Fibroblast of skin of left biceps (primary cell): ENCODE results near the gene PLEKHM2.
"Not testable (repeated sequence)": the region's sequence is repeated elsewhere in the genome, so short reads cannot be mapped to it uniquely, and the experiment has no call there.

Experiments
- DNase-seq, 2 experiments: peaks; one replicate each; pipeline ENCODE4 v3.0.0-alpha.2; 2013; ENCODE audit warnings: low read depth in 2 of 2

PLEKHM2 gene

DNA sequence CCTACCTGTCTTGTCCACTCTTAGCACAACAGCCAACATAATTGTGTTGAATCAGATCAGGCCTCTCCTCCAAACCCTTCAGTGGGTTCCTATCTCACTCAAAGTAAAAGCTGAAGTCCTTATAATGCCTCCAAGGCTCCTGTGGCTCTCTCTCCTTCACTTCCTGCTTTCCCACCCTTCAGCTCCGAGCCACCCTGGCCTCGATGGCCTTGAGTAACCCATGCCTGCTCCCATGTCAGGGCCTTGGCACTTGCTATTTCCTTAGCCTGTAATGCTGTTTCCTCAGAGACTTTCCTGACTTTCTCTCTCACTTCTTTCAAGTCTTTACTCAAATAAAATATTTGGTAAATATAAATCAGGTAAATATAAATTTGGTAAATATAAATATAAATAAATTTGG lies 8.1 kb upstream of the PLEKHM2 start:
- DNase-seq, result no peak

GRCh38 chr1:15676688-15677661 lies 7.1 kb upstream of the PLEKHM2 start:
- no peak for DNase-seq

GRCh38 chr1:15678578-15678977 lies 5.5 kb upstream of the PLEKHM2 start:
- DNase-seq, result peak; percentile 43 to 45

DNA sequence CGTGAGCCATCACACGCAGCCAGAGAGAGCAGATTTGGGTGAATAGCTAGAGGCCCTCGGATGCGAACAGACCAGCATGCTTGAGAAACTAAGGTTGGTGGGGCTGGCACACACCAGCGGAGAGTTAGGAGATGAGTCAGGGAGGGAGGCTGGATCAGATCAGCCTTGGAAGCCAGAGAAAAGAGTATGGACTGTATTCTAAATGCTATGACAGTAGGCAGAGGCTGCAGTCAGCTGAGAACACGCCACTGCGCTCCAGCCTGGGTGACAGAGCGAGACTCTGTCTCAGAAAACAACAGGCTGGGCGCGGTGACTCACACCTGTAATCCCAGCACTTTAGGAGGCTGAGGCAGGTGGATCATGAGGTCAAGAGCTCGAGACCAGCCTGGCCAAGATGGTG lies 4.0 kb upstream of the PLEKHM2 start:
- no peak for DNase-seq

- DNase-seq, result peak; percentile 46 to 48
These were observed 3.4 kb upstream of the PLEKHM2 start for GRCh38 chr1:15680561-15681348.

DNA sequence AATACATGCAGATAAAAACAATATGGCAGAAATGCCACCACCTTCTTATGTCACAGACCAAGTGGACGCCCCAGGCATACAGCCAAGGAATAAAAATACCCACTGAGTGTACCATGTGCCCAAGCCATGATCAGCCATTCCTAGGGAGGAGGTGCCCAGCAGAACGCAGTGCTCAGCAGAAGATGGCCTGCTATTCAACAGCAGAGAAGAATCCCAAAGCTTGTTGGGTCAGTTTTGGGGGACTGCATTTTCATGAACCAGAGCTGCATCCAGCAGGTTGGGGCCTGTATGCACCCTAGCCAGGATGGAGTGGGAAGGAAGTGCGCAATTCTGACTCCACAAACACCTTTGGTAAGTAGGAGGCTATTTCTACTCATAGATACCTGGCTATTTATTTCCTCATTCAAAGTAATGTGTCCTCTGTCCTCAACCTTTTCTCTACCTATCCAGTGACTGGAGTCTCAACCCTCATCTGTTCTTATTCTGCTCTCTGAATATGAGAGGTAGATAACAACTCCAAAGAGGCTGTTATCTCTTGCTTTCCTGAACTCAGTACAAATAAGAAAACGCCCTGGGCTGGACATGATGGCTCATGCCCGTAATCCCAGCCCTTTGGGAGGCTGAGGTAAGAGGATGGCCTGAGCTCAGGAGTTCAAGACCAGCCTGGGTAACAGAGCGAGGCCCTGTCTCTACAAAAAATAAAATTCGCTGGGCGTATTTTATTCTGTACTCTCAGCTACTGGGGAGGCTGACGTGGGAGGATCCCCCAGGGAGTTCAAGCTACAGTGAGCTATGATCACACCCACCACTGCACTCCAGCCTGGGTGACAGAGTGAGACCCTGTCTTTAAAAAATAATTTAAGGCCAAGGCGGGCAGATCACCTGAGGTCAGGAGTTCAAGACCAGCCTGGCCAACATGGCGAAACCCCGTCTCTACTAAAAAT lies 2.5 kb upstream of the PLEKHM2 start:
- DNase-seq, result no peak

DNA sequence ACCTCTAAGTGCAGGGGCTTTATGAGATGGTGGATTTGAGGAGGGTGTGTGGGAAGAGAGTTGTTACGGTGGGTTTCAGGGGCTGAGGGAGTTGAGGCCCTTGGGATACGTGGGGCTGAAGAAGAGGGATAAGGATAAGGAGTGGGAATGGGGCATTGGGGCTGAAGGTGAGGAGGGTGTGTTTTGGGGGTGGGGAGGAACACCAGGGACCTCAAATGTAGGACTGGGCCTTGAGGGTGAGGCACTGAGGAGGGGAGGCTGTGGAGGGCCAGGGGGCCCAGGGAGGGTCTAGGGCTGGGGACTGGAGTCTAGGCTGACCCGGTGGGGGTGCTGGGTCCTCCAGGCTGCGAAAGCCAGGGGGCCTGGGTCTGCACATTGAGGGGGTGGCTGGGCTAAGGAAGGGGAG lies 1.2 kb upstream of the PLEKHM2 start:
- no peak for DNase-seq

- DNase-seq, result no peak
These were observed 628 bp upstream of the PLEKHM2 start for GRCh38 chr1:15683345-15684039.

- no peak for DNase-seq
These were observed 560 bp downstream of the PLEKHM2 start for GRCh38 chr1:15684468-15685291.

- DNase-seq, result no peak
These were observed 1.7 kb downstream of the PLEKHM2 start for GRCh38 chr1:15685820-15686219.

- no peak for DNase-seq
These were observed 3.3 kb downstream of the PLEKHM2 start for GRCh38 chr1:15687446-15687845.

GRCh38 chr1:15690317-15690716 lies 6.2 kb downstream of the PLEKHM2 start:
- DNase-seq, result no peak

GRCh38 chr1:15691434-15692032 lies 7.4 kb downstream of the PLEKHM2 start:
- DNase-seq, result no peak

DNA sequence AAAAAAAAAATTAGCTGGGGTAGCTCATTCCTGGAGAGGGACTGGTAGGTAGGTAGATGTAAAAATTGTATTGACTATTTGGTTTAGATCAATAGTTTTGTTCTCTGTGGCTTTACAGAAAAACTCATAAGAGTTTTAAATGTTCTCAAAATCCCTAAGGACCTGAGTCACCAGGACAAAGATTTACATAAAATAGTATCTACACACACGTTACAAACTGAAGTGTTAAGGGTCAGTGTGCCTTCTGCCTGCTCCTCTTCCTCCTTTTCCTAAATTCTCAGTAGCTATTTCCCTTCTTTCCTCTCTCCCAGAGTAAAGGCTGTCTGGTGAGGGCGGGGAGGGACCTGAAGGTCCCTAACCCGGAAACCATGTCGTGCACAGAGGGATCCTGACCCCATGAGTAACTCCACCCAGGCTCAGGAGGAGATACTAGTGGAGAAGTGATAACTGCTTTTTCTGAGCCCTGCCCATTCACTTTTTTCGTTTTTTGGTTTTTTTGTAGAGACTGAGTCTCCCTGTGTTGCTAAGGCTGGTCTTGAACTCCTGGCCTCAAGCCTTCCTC lies 8.1 kb downstream of the PLEKHM2 start:
- no peak for DNase-seq

- DNase-seq, result no peak
These were observed 9.3 kb downstream of the PLEKHM2 start for GRCh38 chr1:15693371-15693770.

GRCh38 chr1:15696956-15697521 lies 12.9 kb downstream of the PLEKHM2 start:
- no peak for DNase-seq

GRCh38 chr1:15698201-15698600 lies 14.1 kb downstream of the PLEKHM2 start:
- DNase-seq, result no peak

DNA sequence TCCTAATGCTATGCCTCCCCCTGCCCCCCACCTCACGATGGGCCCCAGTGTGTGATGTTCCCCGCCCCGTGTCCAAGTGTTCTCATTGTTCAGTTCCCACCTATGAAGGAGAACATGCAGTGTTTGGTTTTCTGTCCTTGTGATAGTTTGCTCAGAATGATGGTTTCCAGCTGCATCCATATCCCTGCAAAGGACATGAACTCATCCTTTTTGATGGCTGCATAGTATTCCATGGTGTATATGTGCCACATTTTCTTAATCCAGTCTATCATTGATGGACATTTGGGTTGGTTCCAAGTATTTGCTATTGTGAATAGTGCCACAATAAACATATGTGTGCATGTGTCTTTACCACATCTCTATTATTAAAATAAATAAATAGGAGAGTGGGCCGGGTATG lies 15.2 kb downstream of the PLEKHM2 start:
- not testable (repeated sequence) for DNase-seq

GRCh38 chr1:15700508-15700907 lies 16.4 kb downstream of the PLEKHM2 start:
- no peak for DNase-seq
